MM.1S (cell line): ENCODE measurements around the gene TCERG1L.

Experiments
- DNase-seq: peaks from one replicate; pipeline ENCODE4 v3.0.0-alpha.2; 2015
- H2AFZ ChIP-seq: fragments of 300-600 bp; sonication (generic); 2 replicates; pipeline ENCODE4 v1.6.0; 2016; ENCODE audit warnings: antibody characterized with exemption, low read length
- H3F3A ChIP-seq: fragments of 300-600 bp; sonication (generic); 2 replicates; pipeline ENCODE4 v1.6.1; 2016; ENCODE audit warnings: mild to moderate bottlenecking, antibody characterized with exemption, low read length, moderate library complexity, mixed read lengths; ENCODE audit not compliant: insufficient read depth
- H3K27ac ChIP-seq: fragments of 300-600 bp; sonication (generic); 2 replicates; pipeline ENCODE4 v1.5.1; 2016; ENCODE audit warnings: mild to moderate bottlenecking, low read length
- H3K27me3 ChIP-seq: fragments of 300-600 bp; sonication (generic); replicated peaks from 2 replicates; pipeline ENCODE4 v1.6.0; 2016; ENCODE audit warnings: low read length; ENCODE audit not compliant: insufficient read depth
- H3K36me3 ChIP-seq: fragments of 300-600 bp; sonication (generic); replicated peaks from 2 replicates; pipeline ENCODE4 v1.6.1; 2016; ENCODE audit warnings: mild to moderate bottlenecking, low read length, mixed read lengths; ENCODE audit not compliant: insufficient read depth
- H3K4me1 ChIP-seq: fragments of 300-600 bp; sonication (generic); 2 replicates; pipeline ENCODE4 v1.6.1; 2016; ENCODE audit warnings: low read length, mixed read lengths
- H3K4me2 ChIP-seq: fragments of 300-600 bp; sonication (generic); 2 replicates; pipeline ENCODE4 v1.6.0; 2016; ENCODE audit warnings: low read depth, low read length
- H3K4me3 ChIP-seq: fragments of 300-600 bp; sonication (generic); 2 replicates; pipeline ENCODE4 v1.5.1; 2016; ENCODE audit warnings: low read length, mixed read lengths
- H3K79me2 ChIP-seq: fragments of 300-600 bp; sonication (generic); 2 replicates; pipeline ENCODE4 v1.6.1; 2016; ENCODE audit warnings: mixed run types, low read length, mixed read lengths
- H3K9ac ChIP-seq: fragments of 300-600 bp; sonication (generic); 2 replicates; pipeline ENCODE4 v1.6.1; 2016; ENCODE audit warnings: low read length, mixed read lengths
- H3K9me2 ChIP-seq: fragments of 300-600 bp; sonication (generic); replicated peaks from 2 replicates; pipeline ENCODE4 v1.6.1; 2016; ENCODE audit warnings: mild to moderate bottlenecking, low read length, mixed read lengths; ENCODE audit not compliant: insufficient read depth
- H3K9me3 ChIP-seq: fragments of 300-600 bp; sonication (generic); replicated peaks from 2 replicates; pipeline ENCODE4 v1.6.1; 2016; ENCODE audit warnings: mild to moderate bottlenecking, low read length, mixed read lengths; ENCODE audit not compliant: insufficient read depth
- H4K20me1 ChIP-seq: fragments of 300-600 bp; sonication (generic); 2 replicates; pipeline ENCODE4 v1.6.1; 2016; ENCODE audit warnings: mild to moderate bottlenecking, low read length, moderate library complexity, mixed read lengths; ENCODE audit not compliant: insufficient read depth
- CTCF ChIP-seq: fragments of 300-600 bp; sonication (generic); IDR thresholded peaks from 2 replicates; pipeline ENCODE4 v1.5.1; 2016; ENCODE audit warnings: antibody characterized with exemption, low read length, mixed read lengths
- EZH2 ChIP-seq: fragments of 300-600 bp; sonication (generic); optimal IDR thresholded peaks from 2 replicates; pipeline ENCODE3; 2017; ENCODE audit warnings: low read depth, mild to moderate bottlenecking, antibody characterized with exemption, low read length, mixed read lengths
- EZH2phosphoT487 ChIP-seq: fragments of 300-600 bp; sonication (generic); IDR thresholded peaks from 2 replicates; pipeline ENCODE4 v1.6.1; 2018; ENCODE audit warnings: antibody characterized with exemption, low read length

Gene TCERG1L

GRCh38 chr10:131179361-131179760 lies 132.2 kb downstream of the TCERG1L start:
- H3K9me3 ChIP-seq, result no peaks in the 10 kb centered on the region

DNA sequence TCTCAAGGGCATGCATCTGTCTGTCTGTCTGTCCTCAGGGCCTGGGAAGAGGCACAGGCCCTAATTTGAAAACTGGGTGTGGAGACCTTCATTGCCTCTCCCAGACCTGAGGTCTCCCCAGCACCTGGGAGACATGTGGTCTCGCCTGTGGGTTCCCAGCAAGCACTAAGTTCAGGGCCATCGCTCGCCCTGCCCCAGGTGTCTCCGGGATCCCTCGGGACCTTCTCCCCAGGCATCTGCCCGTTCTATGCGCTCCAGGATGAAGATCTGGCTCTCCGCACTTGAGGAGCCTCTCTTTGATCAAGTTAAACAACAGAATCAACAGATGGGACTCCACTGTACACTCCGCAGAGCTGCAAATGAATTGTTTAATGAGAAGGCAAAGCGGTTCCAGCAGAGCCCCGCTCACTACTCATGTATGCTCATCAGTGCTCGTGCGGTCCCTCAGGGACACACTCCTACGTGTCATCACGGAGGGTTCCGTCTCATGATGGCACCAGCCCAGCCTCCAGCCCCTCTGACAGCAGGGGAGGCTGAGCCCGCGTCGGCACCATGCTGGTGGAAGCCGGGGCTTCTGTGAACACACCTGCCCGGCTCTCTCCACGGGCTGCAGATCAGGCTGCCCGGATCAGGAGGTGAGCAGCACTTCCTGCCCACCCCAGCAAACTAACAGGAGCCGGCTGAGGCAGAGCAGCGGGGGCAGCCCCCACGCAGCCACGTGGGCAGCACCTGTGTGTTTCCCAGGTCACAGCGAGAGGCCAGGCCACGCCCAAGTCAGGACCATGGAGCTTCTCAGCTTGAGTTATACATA lies 132.8 kb downstream of the TCERG1L start:
- Histone ChIP-seq H3K4me1 (no peaks in the 10 kb centered on the region), H2AFZ (no peak overlapping the region), H3K79me2 (no peaks in the 10 kb centered on the region), H3F3A (no peaks in the 10 kb centered on the region), H3K4me3 (no peak overlapping the region), H3K9me3 (no peaks in the 10 kb centered on the region), H3K36me3 (no peaks in the 10 kb centered on the region), H3K9me2 (no peaks in the 10 kb centered on the region), H3K27me3 (no peaks in the 10 kb centered on the region), H3K4me2 (no peak overlapping the region), H3K27ac (no peak overlapping the region), H4K20me1 (no peaks in the 10 kb centered on the region), H3K9ac (no peak overlapping the region)
- no peak for DNase-seq
- TF ChIP-seq EZH2, result no peak
- TF ChIP-seq CTCF, result no peak
- no peak for TF ChIP-seq EZH2phosphoT487

More at GRCh38 chr10:131179361-131179760, 132.2 kb downstream of the TCERG1L start:
- H3K36me3 ChIP-seq, result no peaks in the 10 kb centered on the region
- H3K4me1 ChIP-seq, result no peaks in the 10 kb centered on the region
- no peak overlapping the region for H3K4me2 ChIP-seq
- no peak overlapping the region for H3K4me3 ChIP-seq
- TF ChIP-seq EZH2 (no peak), EZH2phosphoT487 (no peak), CTCF (no peak)
- no peak overlapping the region for H3K27ac ChIP-seq
- H3K79me2 ChIP-seq, result no peaks in the 10 kb centered on the region
- no peaks in the 10 kb centered on the region for H3F3A ChIP-seq
- no peaks in the 10 kb centered on the region for H4K20me1 ChIP-seq
- H2AFZ ChIP-seq, result no peak overlapping the region
- no peaks in the 10 kb centered on the region for H3K9me2 ChIP-seq
- H3K27me3 ChIP-seq, result no peaks in the 10 kb centered on the region
- no peak for DNase-seq
- no peak overlapping the region for H3K9ac ChIP-seq

DNA sequence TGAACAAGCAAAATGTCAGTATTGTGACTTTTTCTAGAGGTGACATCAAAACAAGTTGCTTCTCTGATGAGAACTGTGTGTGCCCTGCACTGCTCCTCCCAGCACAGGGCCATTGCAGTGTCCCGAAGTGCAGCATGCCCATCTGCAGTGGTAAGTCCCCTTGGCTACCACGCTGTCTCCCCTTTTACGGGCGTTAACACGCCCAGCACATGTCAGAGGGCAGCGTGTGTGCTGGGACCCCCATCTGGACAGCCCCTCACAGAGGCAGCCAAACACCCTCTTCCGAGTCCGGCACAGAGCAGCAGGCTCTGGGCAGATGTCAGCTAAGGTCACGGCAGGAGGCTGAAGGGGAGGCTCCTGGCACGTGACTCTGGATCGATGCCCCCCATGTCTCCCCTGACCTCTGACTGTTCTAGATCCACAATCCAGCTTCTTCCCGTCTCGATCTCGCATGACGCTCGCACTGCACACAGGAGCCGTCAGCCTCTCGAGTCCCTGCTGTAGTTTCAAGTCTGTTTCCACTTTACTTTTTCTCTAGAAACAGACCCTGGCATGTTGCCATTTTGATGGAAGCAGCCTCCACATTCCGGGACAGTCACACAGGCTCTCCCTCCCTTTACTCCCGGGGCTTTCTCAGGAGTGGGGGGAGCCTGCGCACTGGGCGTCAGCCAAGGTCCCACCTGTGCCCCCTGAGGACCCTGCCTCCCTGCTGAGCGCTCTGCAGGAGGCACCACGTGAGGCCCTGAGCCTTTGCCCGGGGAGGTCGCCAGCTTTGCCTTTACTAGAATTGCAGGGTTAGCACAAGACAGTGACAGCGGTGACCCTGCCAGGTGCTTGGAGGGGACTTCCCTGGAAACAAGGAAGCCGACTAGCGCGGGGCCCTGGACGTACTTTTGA lies 133.8 kb downstream of the TCERG1L start:
- Histone ChIP-seq H2AFZ (no peak overlapping the region), H3K9ac (no peak overlapping the region), H4K20me1 (no peaks in the 10 kb centered on the region), H3K36me3 (no peaks in the 10 kb centered on the region), H3K4me3 (no peak overlapping the region), H3K4me1 (no peaks in the 10 kb centered on the region), H3K27ac (no peak overlapping the region), H3K27me3 (no peaks in the 10 kb centered on the region), H3K4me2 (no peak overlapping the region), H3K9me3 (no peaks in the 10 kb centered on the region), H3K9me2 (no peaks in the 10 kb centered on the region), H3K79me2 (no peaks in the 10 kb centered on the region), H3F3A (no peaks in the 10 kb centered on the region)
- TF ChIP-seq CTCF (no peak), EZH2 (no peak), EZH2phosphoT487 (no peak)
- DNase-seq, result no peak
